Measurements from ENCODE around the gene RALGPS1.
A peak's percentile ranks its signal among the peaks of the same experiment; 100 is the strongest.

RALGPS1 gene

DNA sequence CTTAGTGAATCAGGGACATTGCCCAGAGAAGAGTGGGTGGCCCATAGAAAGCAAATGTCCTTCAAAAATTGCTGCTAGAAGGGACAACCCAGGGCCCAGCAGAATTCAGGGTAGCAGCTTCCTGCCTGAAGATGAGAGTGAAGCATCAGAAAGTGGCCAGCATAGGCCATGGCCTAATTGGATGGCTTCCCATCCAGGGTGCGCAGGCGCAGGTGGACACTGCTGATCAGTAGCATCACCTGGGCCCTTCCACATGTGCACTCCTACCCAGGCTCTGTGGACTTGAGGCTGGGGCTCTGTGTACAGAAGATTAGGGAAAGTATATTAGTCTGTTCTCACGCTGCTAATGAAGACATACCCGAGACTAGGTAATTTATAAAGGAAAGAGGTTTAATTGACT is 291.4 kb downstream of the RALGPS1 start:
- no peak for DNase-seq (ENCODE audit: low read depth)

DNA sequence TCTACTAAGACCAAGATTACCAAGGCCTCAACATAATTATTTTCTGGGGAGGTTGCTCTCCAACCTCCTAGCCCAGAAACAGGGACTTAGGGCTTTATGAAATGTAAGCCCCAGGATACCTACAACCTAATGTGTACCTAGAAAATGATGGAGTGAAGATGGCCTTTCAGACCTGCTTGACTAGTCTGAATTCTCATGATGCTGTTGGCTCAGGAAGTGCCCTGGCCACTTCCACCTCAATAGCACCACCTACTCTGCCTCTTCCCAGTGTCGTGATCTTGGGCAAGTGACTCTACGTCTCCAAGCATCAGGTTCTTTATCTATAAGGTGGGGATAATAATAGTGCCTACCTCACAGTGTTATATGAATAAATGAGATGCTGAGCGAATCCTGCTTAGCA is 292.1 kb downstream of the RALGPS1 start:
- no peak for DNase-seq (ENCODE audit: low read depth)

DNA sequence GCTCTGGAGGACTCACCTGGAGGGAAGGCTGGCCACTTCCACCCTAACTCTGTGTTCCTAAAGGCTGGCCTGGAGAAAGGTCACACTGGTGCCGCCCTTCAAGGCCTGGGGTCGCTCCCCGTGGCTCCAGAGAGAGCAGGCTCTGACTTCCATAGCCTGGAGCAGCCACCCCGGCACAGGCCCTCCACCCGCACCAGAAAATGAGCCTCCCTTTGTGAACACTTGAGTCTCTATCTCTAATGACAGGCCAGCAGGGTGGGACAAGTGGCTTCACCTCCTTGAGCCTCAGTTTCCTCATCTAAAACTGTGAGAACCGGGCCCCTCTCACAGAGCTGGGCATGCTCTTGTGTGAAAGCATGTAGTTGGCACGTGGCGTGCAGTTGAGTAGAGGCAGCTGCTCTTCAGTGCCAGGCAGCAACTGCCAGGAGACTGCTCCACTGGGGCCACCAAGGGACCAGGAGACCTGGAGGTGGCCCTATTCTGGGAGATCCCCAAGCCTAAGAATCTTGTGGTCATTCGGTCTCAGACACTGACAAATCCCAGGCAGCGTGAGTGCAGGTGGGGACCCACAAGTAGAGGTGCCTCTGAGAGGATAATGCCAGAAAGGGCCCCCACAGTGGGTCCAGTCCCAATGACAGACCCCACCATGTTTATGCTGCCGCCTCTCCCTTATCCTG is 293.3 kb downstream of the RALGPS1 start:
- DNase-seq (ENCODE audit: low read depth), result no peak

DNA sequence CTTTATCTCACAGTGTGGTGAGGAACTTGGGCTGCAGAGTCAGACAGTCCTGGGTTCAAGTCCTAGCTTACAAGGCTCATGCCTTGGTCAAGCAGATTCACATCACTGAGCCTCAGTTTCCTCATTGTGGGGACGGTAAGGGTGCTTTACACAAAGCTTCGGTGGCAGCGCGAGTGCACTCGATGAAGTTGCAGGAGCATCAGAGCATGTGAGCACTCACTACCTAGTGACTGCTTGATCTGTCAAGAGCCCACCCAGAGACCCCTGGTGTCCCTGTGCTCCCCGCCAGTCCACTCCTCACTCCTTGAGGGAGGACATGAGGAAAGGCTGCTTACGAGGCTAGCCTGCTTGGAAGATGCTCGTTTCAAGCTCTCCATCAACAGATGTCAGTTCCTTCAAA is 293.8 kb downstream of the RALGPS1 start:
- no peak for DNase-seq (ENCODE audit: low read depth)

DNA sequence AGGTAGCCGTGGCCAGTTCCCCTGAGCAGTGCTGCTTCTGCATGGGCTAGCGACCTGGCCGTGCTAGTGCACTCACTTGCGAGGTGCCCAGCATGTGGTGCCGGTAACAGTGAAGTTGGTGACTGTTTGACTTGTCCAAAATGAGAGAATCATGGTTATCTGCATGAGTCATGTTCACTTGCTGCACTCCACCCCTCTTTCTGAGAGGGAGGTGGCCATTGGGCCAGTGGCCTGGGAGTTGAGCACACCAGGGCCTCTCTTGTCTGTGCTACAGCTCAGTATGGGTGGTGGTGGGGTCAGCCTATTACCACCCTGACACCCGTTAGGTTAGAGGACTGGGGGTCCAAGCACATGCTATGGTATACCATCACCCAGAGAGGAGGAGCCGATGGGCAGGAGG is 294.6 kb downstream of the RALGPS1 start:
- DNase-seq (ENCODE audit: low read depth), result no peak

DNA sequence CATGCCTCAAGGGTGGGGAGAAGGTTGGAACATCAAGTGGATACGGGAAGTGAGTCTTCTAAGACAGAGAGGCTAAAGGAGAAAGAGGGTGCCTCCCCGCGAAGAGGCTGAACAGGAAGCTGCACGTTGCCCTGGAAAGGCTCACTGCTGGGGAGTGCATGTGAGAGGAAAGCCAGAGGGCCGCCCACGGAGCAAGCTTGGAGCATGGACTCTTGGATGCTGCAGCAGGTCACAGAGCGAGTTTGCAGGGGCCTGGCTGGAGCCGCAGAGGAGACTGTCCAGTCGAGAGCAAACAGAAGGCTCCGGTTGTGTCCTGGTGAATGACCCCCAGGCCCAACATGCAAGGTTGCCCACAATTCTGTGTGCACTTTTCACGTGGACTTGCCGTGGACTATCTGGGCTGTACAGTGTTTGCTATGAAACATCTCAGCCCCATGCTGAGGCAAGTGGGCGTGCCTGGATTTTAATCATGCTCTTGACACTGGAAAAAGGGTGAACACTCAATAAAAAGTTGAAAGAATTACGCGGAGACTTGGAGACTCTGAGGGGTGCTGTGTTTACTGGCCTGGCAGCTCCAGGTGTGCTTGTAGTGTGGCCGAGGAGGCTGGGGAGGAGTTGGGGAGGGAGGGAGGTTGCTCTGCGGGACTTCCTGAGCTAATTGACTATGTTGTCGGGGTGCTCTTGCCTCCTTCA is 295.5 kb downstream of the RALGPS1 start:
- DNase-seq (ENCODE audit: low read depth), result no peak

DNA sequence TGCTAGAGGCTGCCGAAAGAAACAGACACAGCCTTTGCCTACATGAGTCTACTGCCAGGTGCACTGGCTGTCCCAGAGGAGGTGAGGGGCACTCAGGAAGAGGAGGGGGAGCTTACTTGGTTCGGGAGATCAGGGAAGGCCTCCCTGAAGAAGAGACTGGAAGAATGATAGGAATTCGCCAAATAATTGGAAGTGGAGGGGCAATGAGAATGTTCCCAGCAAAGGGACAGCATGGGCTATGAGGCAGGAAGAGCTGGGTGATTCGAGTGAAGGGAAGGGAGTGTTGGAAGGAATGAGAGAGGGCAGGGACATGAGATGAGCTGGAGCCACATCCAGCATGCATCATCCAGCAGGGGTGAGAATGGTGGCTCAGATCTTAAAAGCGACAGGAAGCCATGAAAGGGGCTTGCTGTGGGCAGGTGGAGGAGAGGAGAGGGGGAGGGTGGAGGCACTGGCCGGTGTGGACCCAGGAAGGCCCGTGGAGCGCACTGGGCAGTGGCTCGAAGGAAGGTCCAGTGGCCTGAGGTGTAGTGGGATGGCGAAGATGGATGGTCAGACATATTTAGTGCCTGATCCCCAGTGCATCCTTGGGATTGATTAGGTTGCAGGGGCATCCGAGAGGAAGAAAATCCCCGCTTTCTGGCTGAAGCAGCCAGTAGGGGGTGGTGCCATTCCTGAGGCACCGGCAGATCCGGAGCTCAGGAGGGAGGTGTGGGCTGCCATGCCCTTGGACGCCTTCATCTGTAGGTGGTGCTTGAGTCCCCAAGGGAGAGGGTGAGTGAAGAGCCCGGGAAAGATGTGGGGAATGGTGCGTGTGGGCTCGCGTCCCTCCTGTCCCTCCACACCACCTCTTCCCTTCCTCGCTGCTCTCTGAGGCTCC is 296.5 kb downstream of the RALGPS1 start:
- no peak for DNase-seq (ENCODE audit: low read depth)

DNA sequence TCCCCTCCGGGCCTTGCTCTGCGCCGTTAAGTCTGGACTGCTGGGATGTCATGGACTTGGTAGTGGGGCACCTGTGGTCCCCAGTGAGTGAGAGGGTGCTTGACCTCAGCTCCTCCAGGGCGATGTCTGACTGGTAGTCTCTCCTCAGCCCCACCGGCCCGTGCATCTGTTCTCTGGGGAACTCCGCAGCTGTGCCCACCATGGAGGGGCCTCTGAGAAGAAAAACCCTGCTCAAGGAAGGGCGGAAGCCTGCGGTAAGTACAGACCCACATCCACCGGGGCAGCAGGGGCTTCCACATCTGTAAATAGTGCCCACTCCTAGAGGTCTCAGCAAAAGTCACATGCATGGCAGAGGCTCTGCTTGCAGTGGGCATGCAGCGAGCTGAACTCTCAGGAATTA is 297.4 kb downstream of the RALGPS1 start:
- no peak for DNase-seq (ENCODE audit: low read depth)

DNA sequence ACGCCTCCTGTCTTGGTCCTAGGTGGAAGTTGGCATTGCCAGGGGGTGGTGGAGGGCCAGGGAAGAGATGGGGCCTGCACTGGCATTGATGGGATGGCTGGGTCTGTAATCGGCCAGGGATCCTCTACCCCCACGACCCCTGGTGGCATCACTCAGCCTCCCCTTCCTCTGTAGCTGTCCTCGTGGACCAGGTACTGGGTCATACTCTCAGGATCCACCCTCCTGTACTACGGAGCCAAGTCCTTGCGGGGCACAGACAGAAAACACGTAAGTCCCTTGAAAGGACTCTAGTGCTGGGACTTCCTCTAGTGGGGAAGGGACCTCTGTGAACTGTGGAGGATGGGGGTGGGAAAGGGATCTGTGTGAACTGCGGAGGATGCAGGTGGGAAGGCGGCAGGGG is 297.9 kb downstream of the RALGPS1 start:
- no peak for DNase-seq (ENCODE audit: low read depth)

DNA sequence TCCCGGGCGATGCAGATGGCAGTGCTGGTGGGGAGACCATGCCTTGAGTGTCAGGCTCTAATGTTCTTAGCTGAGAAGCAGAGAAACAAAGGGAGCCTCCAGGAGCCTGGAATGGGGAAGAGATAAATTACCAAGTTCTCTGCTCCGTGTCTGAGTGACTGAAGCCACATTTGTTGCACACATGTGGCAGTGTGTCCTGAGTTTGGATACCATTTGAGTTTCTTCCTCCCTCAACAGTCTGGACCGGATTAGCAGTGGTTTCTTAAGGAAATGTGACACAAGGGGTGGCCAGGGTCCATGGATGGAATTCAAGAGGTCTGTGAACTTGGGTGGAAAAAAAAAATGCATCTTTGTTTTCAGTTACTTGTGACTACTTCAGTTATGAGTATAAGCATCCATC is 299.3 kb downstream of the RALGPS1 start:
- no peak for DNase-seq (ENCODE audit: low read depth)

DNA sequence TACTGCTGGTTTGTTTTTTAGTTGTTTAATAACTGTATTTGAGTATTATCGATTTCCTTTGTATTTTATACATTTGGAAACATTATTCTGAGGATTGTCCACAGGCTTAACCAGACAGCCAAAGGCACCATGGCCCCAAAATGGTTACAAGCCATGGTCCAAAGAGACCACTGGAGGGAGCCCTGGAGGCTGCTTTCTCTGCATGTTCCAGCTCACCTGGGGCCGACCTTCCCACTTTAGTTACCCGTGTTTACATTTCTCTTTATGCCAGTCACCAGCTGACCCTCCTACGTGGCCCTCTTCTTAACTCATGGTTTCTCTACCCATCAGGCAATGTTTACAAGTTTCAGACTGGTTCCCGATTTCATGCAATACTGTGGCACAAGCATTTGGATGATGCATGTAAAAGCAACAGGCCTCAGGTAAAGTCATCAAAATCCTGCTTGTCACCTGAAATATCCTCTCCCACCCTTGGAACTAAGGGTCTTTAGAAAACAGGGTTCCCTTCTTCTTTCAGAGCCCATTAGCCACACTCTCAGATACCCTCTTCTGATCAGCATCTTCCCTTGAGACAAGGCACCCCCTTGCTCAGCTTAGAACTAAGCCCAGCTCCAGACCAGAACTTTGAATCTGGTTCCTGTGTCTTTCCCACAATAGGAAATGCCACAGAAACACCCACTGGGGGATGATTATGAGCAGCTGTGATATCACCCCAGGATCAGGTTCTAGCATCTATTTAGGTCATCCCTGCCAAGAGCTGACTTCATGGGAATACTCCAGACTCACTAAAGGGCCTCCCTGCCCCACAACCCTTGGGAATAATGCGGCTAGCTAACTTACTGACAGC is 300.1 kb downstream of the RALGPS1 start:
- DNase-seq (ENCODE audit: low read depth), result peak; percentile 38

DNA sequence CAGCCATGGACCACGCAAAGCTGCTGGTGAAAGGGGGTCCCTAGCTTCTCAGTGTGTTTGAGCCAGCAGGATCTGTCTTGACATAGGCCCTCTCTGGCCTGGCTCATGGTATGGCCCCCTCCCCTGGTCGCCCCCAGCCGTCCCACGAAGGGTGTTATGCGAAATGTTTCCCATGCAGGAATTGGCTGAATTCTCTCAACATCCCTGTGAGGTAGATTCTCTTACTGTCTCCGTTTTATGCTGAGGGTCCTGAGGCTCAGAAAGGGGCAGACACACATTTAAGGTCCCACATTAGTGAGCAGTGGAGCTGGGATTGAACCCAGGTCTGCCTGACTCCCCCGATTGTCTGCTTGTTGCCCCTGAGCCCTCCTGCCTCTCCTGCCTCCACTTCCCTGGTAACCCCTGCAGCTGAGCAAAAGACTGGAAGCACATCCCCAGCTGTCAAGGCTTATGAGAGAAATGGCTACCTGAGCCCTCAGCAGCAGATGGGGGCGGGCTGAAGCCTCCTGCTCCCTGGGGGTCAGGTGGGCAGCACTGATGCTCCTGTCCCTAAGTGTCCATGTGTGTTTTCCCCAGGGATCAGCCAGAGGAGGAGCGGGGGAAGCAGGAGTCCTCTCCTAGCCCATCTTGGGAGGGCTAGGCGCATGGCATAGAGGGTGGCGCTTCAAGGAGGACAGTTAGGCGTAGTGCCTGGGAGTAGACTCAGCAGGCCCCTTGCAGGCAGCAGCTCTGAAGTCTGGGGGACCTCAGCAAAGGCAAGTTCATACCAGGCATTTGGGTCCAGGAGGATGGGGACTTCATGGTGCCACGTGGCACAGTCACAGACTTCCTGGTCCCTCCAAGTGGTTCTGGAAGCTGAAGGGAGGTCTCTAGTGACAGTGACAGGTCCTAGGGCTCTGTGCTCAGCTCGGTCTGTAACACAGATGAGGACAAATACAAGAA is 301.0 kb downstream of the RALGPS1 start:
- DNase-seq (ENCODE audit: low read depth), result no peak

DNA sequence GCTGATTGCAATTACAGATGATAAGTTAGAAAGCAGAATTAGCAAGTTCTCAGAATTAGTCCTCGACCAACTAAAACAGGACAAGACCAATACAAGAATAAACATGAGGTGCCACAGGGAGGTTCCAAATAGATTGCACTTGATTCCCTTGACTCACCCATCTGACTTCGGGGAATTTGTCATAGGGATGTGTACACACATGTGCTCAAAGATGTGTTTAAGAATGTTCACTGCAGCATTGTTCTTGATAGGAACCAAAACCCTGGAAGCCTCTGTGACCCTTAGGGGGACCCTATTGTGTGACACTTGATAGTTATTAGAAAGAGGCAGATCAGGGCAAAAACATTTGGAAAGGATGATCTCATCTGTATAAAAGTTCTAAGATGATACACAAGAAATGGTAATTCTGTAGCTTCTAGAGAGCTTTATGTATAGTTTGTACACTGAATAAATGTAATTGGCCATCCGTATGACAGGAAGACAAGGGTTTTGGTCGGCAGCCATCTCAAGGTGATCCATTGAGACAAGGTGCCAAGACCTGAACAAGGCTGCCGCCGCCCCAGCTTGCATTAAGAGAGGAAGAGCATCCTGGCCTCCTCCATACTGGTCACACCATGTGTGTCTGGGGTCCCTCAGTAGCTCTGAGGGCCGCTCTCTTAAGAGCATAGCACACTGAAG is 301.8 kb downstream of the RALGPS1 start:
- no peak for DNase-seq (ENCODE audit: low read depth)

DNA sequence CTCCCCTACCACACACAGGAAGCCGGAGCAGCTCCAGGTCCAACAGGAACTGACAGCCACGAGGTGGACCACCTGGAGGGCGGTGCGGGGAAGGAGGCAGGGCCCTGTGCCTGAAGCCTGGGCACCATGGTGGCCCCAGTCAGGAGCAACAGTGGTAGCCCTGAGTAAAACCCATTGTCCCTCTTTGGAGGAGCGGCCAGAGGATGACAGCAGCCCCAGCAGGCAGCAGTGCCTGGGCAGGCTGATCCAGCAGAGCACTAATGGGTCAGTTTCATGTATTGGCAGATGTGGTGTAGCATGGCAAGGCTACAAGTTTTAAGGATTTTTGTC is 302.3 kb downstream of the RALGPS1 start:
- no peak for DNase-seq (ENCODE audit: low read depth)

DNA sequence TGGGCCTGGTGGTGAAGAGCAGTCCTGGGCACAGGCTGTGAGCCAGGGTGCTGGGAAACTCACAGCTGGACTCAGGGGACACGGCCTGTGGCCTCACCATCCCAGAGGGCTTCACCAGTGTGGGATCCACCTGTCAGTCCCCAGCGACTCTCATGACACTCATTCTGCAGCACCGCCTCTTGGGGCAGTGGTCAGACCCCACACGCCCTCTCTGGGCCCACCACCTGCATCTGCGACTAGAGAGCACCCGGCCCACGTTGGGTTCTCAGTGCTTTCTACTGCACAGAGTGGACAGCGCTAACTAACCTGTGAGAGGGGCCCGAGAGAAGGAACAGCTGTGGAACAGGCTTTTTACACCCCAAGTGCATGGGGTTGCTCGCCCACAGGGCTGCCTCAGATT is 304.2 kb downstream of the RALGPS1 start:
- DNase-seq (ENCODE audit: low read depth), result no peak

DNA sequence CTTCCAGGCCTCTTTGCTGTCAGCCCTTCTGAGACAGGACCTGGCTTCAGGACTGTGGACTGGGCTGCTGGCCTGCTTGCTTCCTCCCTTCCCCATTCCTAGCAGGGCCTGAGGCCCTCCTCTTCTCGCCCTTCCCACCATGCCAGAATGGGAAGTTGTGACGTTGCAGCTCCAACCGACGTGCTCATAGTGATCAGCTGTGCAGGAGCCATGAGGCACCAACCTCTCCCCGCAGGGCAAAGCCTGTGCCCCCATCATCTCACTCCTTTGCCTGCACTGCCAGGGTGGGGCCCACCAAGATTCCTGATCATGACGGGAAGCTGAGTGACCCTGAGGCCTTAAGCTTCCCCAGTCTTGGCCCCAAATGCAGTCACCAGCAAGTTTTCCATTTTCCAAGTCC is 304.9 kb downstream of the RALGPS1 start:
- no peak for DNase-seq (ENCODE audit: low read depth)

DNA sequence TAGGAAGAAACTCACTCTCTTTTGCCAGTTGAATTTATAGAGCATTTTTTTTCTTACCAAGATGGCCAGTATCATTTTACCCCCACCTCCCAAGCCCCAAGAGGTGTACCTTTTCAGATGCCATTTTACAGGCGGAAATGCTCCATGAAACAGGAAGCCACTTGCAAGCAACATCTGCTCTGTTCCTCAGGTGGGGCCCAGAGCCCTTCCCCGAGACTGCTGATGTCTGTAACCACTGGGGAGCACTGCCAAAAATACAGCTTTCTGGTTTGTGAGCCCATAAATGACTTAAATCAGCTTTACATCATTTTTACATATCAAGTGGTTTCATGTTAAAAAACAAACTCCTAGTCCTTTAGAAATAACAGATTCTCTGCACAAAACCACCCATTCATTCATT is 307.1 kb downstream of the RALGPS1 start:
- DNase-seq (ENCODE audit: low read depth), result no peak

DNA sequence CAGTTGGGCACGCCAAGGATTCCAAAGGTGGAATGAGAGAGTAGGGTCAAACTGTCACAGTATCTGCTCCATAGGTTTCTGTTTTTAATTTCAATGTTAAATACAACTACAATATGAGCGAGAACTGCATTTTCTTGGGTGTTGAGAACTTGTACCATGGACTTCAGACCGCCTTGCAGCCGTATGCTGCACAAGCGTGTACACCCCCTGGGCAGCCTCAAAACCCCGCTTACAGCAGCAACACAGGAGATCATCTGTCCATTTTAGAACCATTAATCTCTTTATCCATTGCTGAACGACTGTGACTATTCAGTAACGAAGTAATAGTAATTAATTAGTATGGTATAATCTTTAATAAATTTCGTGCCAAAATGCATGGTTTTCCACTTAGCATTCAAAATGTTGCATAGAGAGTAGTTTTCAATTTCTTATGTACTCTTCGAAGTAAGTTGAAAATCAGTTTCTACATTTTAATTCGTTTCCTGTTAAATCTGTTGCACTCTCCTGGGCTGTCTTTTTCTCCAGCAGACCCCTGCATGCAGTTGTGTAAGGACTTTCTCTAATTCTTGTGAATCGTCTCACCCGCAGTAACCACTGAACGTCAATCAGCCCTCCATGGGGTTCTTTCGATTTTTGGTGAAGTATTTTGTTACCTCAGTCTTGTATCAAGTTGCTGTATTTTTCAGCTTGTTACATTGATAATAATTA is 308.0 kb downstream of the RALGPS1 start:
- DNase-seq (ENCODE audit: low read depth), result no peak

DNA sequence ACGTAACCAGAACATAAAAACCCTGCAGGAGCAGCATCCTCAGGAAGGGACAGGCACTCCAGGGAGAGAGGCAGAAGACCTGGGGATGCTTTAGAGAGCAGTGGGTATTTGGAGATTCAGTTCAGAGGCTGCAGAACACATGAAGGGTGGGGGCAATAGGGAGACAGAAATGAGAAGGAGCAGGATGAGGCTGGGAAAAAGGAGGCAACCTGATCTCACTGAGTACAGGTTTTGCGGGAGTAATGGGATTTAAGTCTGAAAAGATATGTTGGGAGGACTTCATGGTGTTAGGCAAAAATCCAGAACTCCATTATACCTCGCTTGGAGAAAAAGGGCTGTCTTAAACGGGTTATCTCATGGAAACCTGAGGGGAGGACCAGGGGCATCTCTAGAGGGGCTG is 308.7 kb downstream of the RALGPS1 start:
- no peak for DNase-seq (ENCODE audit: low read depth)

DNA sequence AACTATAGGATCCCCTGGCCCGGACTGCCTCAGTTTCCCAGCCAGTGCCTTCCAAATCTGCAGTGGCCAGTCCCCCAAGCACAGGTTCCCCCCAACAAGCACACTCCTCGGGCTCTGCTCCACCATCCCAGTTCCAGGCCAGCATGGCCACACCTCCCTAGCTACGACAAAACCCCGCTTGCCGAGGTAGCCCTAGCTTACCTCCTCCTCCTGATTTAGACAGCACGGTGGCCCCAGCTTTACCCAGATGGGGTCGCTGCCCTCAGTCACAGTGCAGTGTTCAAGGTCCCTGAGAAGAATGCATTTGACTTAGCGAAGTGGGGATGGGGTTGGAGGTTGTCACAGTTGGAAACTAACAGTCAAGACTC is 309.2 kb downstream of the RALGPS1 start:
- DNase-seq (ENCODE audit: low read depth), result no peak
